Astrocyte (in vitro differentiated cells and primary cell): ENCODE measurements around the gene SETD1B. TPM values are rescaled to one million over a fixed set of nuclear protein-coding genes. Genes with fewer than 3 reads are reported as not detected.

Experiments
- DNase-seq: peaks from one replicate; pipeline ENCODE4 v3.0.0-alpha.2; 2010; ENCODE audit warnings: low read depth
- FAIRE-seq: peaks from 2 replicates; lab custom pipeline; 2011; peaks lifted over from hg19 to GRCh38; lab: Jason Lieb, UNC
- H2AFZ ChIP-seq: 2 replicates; pipeline ENCODE4 v1.6.0; 2012; ENCODE audit warnings: low read depth, low read length, inconsistent platforms
- H3K27ac ChIP-seq: 2 replicates; pipeline ENCODE4 v1.5.1; 2011; ENCODE audit warnings: low read depth, low read length, inconsistent platforms
- H3K27me3 ChIP-seq: 2 replicates; pipeline ENCODE4 v1.6.0; 2011; ENCODE audit warnings: low read length, inconsistent platforms; ENCODE audit not compliant: insufficient read depth
- H3K36me3 ChIP-seq: 2 replicates; pipeline ENCODE4 v1.5.1; 2011; ENCODE audit warnings: low read length, inconsistent platforms; ENCODE audit not compliant: insufficient read depth
- H3K4me1 ChIP-seq: 2 replicates; pipeline ENCODE4 v1.5.1; 2011; ENCODE audit warnings: low read length, inconsistent platforms; ENCODE audit not compliant: insufficient read depth
- H3K4me2 ChIP-seq: 2 replicates; pipeline ENCODE4 v1.6.0; 2012; ENCODE audit warnings: low read length, inconsistent platforms
- H3K4me3 ChIP-seq: 2 replicates; pipeline ENCODE4 v1.5.1; 2011; ENCODE audit warnings: low read depth, mild to moderate bottlenecking, low read length, inconsistent platforms; ENCODE audit not compliant: insufficient read depth
- H3K79me2 ChIP-seq: 2 replicates; pipeline ENCODE4 v1.6.0; 2012; ENCODE audit warnings: mild to moderate bottlenecking, low read length, inconsistent platforms; ENCODE audit not compliant: insufficient read depth
- H3K9ac ChIP-seq: 2 replicates; pipeline ENCODE4 v1.6.0; 2012; ENCODE audit warnings: mild to moderate bottlenecking, low read length, inconsistent platforms
- H3K9me3 ChIP-seq: 2 replicates; pipeline ENCODE4 v1.5.1; 2012; ENCODE audit warnings: low read depth, mild to moderate bottlenecking, low read length, inconsistent platforms; ENCODE audit not compliant: insufficient read depth
- H4K20me1 ChIP-seq: 2 replicates; pipeline ENCODE4 v1.6.0; 2012; ENCODE audit warnings: low read length, inconsistent platforms; ENCODE audit not compliant: insufficient read depth
- H3K27ac Mint-ChIP-seq: one replicate; pipeline ENCODE4 v1.8.0; 2021; ENCODE audit warnings: mild to moderate bottlenecking, mixed read lengths; ENCODE audit not compliant: unreplicated experiment
- H3K27me3 Mint-ChIP-seq: one replicate; pipeline ENCODE4 v1.8.0; 2021; ENCODE audit warnings: low read depth, mixed read lengths; ENCODE audit not compliant: unreplicated experiment
- H3K36me3 Mint-ChIP-seq: one replicate; pipeline ENCODE4 v1.8.0; 2021; ENCODE audit warnings: low read depth, mixed read lengths; ENCODE audit not compliant: unreplicated experiment
- H3K4me1 Mint-ChIP-seq: one replicate; pipeline ENCODE4 v1.8.0; 2021; ENCODE audit warnings: low read depth, mixed read lengths; ENCODE audit not compliant: unreplicated experiment
- H3K4me3 Mint-ChIP-seq: one replicate; pipeline ENCODE4 v1.8.0; 2021; ENCODE audit warnings: mild to moderate bottlenecking, moderate library complexity, mixed read lengths; ENCODE audit not compliant: unreplicated experiment
- H3K9me3 Mint-ChIP-seq: one replicate; pipeline ENCODE4 v1.8.0; 2021; ENCODE audit warnings: mild to moderate bottlenecking, mixed read lengths; ENCODE audit not compliant: unreplicated experiment
- CTCF ChIP-seq: IDR thresholded peaks from 2 replicates; pipeline ENCODE4 v1.5.1; 2011; ENCODE audit warnings: low read depth, mild to moderate bottlenecking, inconsistent platforms, low read length, moderate library complexity; ENCODE audit not compliant: insufficient read depth
- EZH2 ChIP-seq: IDR thresholded peaks from 2 replicates; pipeline ENCODE4 v1.6.1; 2012; ENCODE audit warnings: mild to moderate bottlenecking, low read length, inconsistent platforms; ENCODE audit not compliant: insufficient read depth
- total RNA-seq: library from RNA; stranded (reverse); gene quantifications from 2 replicates; pipeline ENCODE4 v1.2.1, GENCODE V29; 2021

The SETD1B gene
- total RNA-seq, 1 donor from 2014 or later: 24.0 TPM

GRCh38 chr12:121773011-121773777 lies 30.6 kb upstream of the SETD1B start:
- FAIRE-seq (no peak), DNase-seq (peak; percentile 36)
- no peaks in the 10 kb centered on the region for H3K79me2 ChIP-seq
- TF ChIP-seq CTCF (peak; percentile 64), EZH2 (no peak)
- H3K27ac ChIP-seq: no peak overlapping the region
- H3K4me2 ChIP-seq: no peak overlapping the region
- no peak overlapping the region for H3K4me3 Mint-ChIP-seq
- no peaks in the 10 kb centered on the region for H4K20me1 ChIP-seq
- no peaks in the 10 kb centered on the region for H3K27me3 Mint-ChIP-seq
- no peak overlapping the region for H2AFZ ChIP-seq
- no peaks in the 10 kb centered on the region for H3K36me3 ChIP-seq
- no peak overlapping the region for H3K4me3 ChIP-seq
- H3K9me3 Mint-ChIP-seq: no peaks in the 10 kb centered on the region
- no peak overlapping the region for H3K9ac ChIP-seq
- peaks cover 2% of the 10 kb centered on the region for H3K4me1 ChIP-seq
- peaks cover 5% of the 10 kb centered on the region for H3K36me3 Mint-ChIP-seq
- H3K9me3 ChIP-seq: no peaks in the 10 kb centered on the region
- peaks cover 21% of the 10 kb centered on the region for H3K4me1 Mint-ChIP-seq
- H3K27me3 ChIP-seq: no peaks in the 10 kb centered on the region
- H3K27ac Mint-ChIP-seq: peak overlapping the region; percentile 20

- Histone ChIP-seq H3K4me1 (no peaks in the 10 kb centered on the region), H4K20me1 (no peaks in the 10 kb centered on the region), H3K4me2 (no peak overlapping the region), H3K9me3 (no peaks in the 10 kb centered on the region), H3K27ac (no peak overlapping the region), H3K9ac (peak overlapping the region; percentile 6), H3K36me3 (no peaks in the 10 kb centered on the region), H3K79me2 (no peaks in the 10 kb centered on the region), H3K4me3 (no peak overlapping the region), H2AFZ (no peak overlapping the region), H3K27me3 (no peaks in the 10 kb centered on the region)
- peaks cover 20% of the 10 kb centered on the region for H3K4me1 Mint-ChIP-seq
- peak overlapping the region; percentile 47 for H3K27ac Mint-ChIP-seq
- H3K36me3 Mint-ChIP-seq: no peaks in the 10 kb centered on the region
- H3K9me3 Mint-ChIP-seq: no peaks in the 10 kb centered on the region
- DNase-seq: no peak
- FAIRE-seq: no peak
- H3K4me3 Mint-ChIP-seq: no peak overlapping the region
- H3K27me3 Mint-ChIP-seq: no peaks in the 10 kb centered on the region
- TF ChIP-seq EZH2: no peak
- no peak for TF ChIP-seq CTCF
These were observed 28.8 kb upstream of the SETD1B start for GRCh38 chr12:121774968-121775474.

GRCh38 chr12:121775501-121775900 lies 28.3 kb upstream of the SETD1B start:
- H3K27ac ChIP-seq: no peak overlapping the region
- H3K4me3 ChIP-seq: no peak overlapping the region

More at GRCh38 chr12:121775501-121775900, 28.3 kb upstream of the SETD1B start:
- H3K9ac ChIP-seq: no peak overlapping the region
- no peaks in the 10 kb centered on the region for H3K9me3 ChIP-seq
- no peaks in the 10 kb centered on the region for H3K27me3 ChIP-seq
- H3K4me1 ChIP-seq: no peaks in the 10 kb centered on the region
- H4K20me1 ChIP-seq: no peaks in the 10 kb centered on the region
- no peaks in the 10 kb centered on the region for H3K79me2 ChIP-seq
- no peak overlapping the region for H2AFZ ChIP-seq
- Mint-ChIP-seq H3K27ac (no peak overlapping the region), H3K4me1 (peaks cover 20% of the 10 kb centered on the region), H3K9me3 (no peaks in the 10 kb centered on the region), H3K27me3 (no peaks in the 10 kb centered on the region), H3K4me3 (no peak overlapping the region), H3K36me3 (no peaks in the 10 kb centered on the region)
- H3K4me2 ChIP-seq: no peak overlapping the region
- no peak for FAIRE-seq
- H3K36me3 ChIP-seq: peaks cover 3% of the 10 kb centered on the region
- DNase-seq: no peak
- TF ChIP-seq CTCF: no peak
- no peak for TF ChIP-seq EZH2
